ENCODE data around the gene TNIP2.
"Not testable (repeated sequence)": the region's sequence is repeated elsewhere in the genome, so short reads cannot be mapped to it uniquely, and the experiment has no call there.

The TNIP2 gene

GRCh38 chr4:2789351-2789750 lies 33.2 kb upstream of the TNIP2 start:
- Mint-ChIP-seq H3K27ac (peak overlapping the region; percentile 53), H3K9me3 (no peaks in the 10 kb centered on the region), H3K4me1 (peaks cover 59 to 87% of the 10 kb centered on the region in 2 donors), H3K27me3 (no peaks in the 10 kb centered on the region), H3K36me3 (no peaks in the 10 kb centered on the region), H3K4me3 (no peak overlapping the region)
- ATAC-seq (replicated peaks) (no peak), DNase-seq (no peak)

- peaks cover 0 to 6% of the 10 kb centered on the region in 2 donors for H3K36me3 Mint-ChIP-seq
- DNase-seq (no peak), ATAC-seq (replicated peaks) (no peak)
- peaks cover 4 to 6% of the 10 kb centered on the region in 2 donors for H3K9me3 Mint-ChIP-seq
- no peak overlapping the region for H3K4me3 Mint-ChIP-seq
- H3K4me1 Mint-ChIP-seq: peaks cover 58 to 86% of the 10 kb centered on the region in 2 donors
- no peak overlapping the region for H3K27ac Mint-ChIP-seq
- no peaks in the 10 kb centered on the region for H3K27me3 Mint-ChIP-seq
Observed at GRCh38 chr4:2788532-2789103, 32.5 kb upstream of the TNIP2 start.

- peak overlapping the region in 1 of 2 donors; percentile 67 for H3K4me3 Mint-ChIP-seq
- H3K4me1 Mint-ChIP-seq: peaks cover 58 to 83% of the 10 kb centered on the region in 2 donors
Observed at GRCh38 chr4:2788101-2788500, 32.0 kb upstream of the TNIP2 start.

GRCh38 chr4:2787230-2788100 lies 31.3 kb upstream of the TNIP2 start:
- H3K4me1 Mint-ChIP-seq: peaks cover 58 to 82% of the 10 kb centered on the region in 2 donors
- H3K27me3 Mint-ChIP-seq: no peaks in the 10 kb centered on the region
- peaks cover 5 to 7% of the 10 kb centered on the region in 2 donors for H3K9me3 Mint-ChIP-seq
- DNase-seq (peak; percentile 83), ATAC-seq (replicated peaks) (peak; percentile 78 to 81)
- H3K27ac Mint-ChIP-seq: peak overlapping the region; percentile 99
- peaks cover 0 to 6% of the 10 kb centered on the region in 2 donors for H3K36me3 Mint-ChIP-seq
- H3K4me3 Mint-ChIP-seq: peak overlapping the region; percentile 65 to 70

More at GRCh38 chr4:2788101-2788500, 32.0 kb upstream of the TNIP2 start:
- DNase-seq (no peak), ATAC-seq (replicated peaks) (no peak)
- peak overlapping the region; percentile 99 for H3K27ac Mint-ChIP-seq
- H3K9me3 Mint-ChIP-seq: peaks cover 5 to 7% of the 10 kb centered on the region in 2 donors
- no peaks in the 10 kb centered on the region for H3K27me3 Mint-ChIP-seq
- peaks cover 0 to 6% of the 10 kb centered on the region in 2 donors for H3K36me3 Mint-ChIP-seq

- no peak for ATAC-seq (replicated peaks)
- Mint-ChIP-seq H3K27me3 (no peaks in the 10 kb centered on the region), H3K27ac (peak overlapping the region; percentile 99), H3K4me1 (peaks cover 53 to 75% of the 10 kb centered on the region in 2 donors), H3K36me3 (peaks cover 2 to 6% of the 10 kb centered on the region in 2 donors), H3K4me3 (peak overlapping the region; percentile 65 to 70), H3K9me3 (peaks cover 7 to 10% of the 10 kb centered on the region in 2 donors)
- no peak for DNase-seq
Observed at GRCh38 chr4:2786794-2787229, 30.7 kb upstream of the TNIP2 start.

GRCh38 chr4:2786152-2786671 lies 30.1 kb upstream of the TNIP2 start:
- peaks cover 9 to 11% of the 10 kb centered on the region in 2 donors for H3K9me3 Mint-ChIP-seq
- ATAC-seq (replicated peaks) (peak; percentile 69 to 71), DNase-seq (peak; percentile 80)
- peak overlapping the region; percentile 99 for H3K27ac Mint-ChIP-seq
- peaks cover 3 to 6% of the 10 kb centered on the region in 2 donors for H3K36me3 Mint-ChIP-seq
- peaks cover 48 to 69% of the 10 kb centered on the region in 2 donors for H3K4me1 Mint-ChIP-seq
- peak overlapping the region; percentile 56 to 65 for H3K4me3 Mint-ChIP-seq
- H3K27me3 Mint-ChIP-seq: no peaks in the 10 kb centered on the region

- Mint-ChIP-seq H3K27me3 (no peaks in the 10 kb centered on the region), H3K4me3 (peak overlapping the region in 1 of 2 donors; percentile 65), H3K27ac (peak overlapping the region; percentile 99), H3K4me1 (peaks cover 46 to 63% of the 10 kb centered on the region in 2 donors), H3K36me3 (peaks cover 3 to 6% of the 10 kb centered on the region in 2 donors), H3K9me3 (peaks cover 10 to 11% of the 10 kb centered on the region in 2 donors)
- DNase-seq (no peak), ATAC-seq (replicated peaks) (peak; percentile 28 to 43)
Observed at GRCh38 chr4:2785613-2786012, 29.5 kb upstream of the TNIP2 start.

- Mint-ChIP-seq H3K27me3 (no peaks in the 10 kb centered on the region), H3K4me1 (peaks cover 35 to 45% of the 10 kb centered on the region in 2 donors), H3K4me3 (no peak overlapping the region), H3K36me3 (peaks cover 3 to 6% of the 10 kb centered on the region in 2 donors), H3K9me3 (peaks cover 10 to 11% of the 10 kb centered on the region in 2 donors), H3K27ac (peak overlapping the region; percentile 56)
- no peak for ATAC-seq (replicated peaks)
- DNase-seq: no peak
Observed at GRCh38 chr4:2783790-2784189, 27.7 kb upstream of the TNIP2 start.

- H3K9me3 Mint-ChIP-seq: peaks cover 10 to 11% of the 10 kb centered on the region in 2 donors
- no peak overlapping the region for H3K4me3 Mint-ChIP-seq
- peaks cover 17 to 26% of the 10 kb centered on the region in 2 donors for H3K4me1 Mint-ChIP-seq
- no peaks in the 10 kb centered on the region for H3K27me3 Mint-ChIP-seq
- peaks cover 3 to 6% of the 10 kb centered on the region in 2 donors for H3K36me3 Mint-ChIP-seq
- no peak overlapping the region for H3K27ac Mint-ChIP-seq
- DNase-seq (no peak), ATAC-seq (replicated peaks) (no peak)
Observed at GRCh38 chr4:2781911-2782310, 25.8 kb upstream of the TNIP2 start.

- not testable (repeated sequence) for H3K27ac Mint-ChIP-seq; H3K27me3 Mint-ChIP-seq; H3K36me3 Mint-ChIP-seq; DNase-seq; H3K4me3 Mint-ChIP-seq; ATAC-seq (replicated peaks)
- peaks cover 10 to 11% of the 10 kb centered on the region in 2 donors for H3K9me3 Mint-ChIP-seq
- peaks cover 8 to 14% of the 10 kb centered on the region in 2 donors for H3K4me1 Mint-ChIP-seq
Observed at GRCh38 chr4:2780643-2781042, 24.5 kb upstream of the TNIP2 start.

- Mint-ChIP-seq H3K9me3 (peaks cover 0 to 4% of the 10 kb centered on the region in 2 donors), H3K27ac (no peak overlapping the region), H3K4me1 (peaks cover 17 to 19% of the 10 kb centered on the region in 2 donors), H3K27me3 (no peaks in the 10 kb centered on the region), H3K4me3 (no peak overlapping the region), H3K36me3 (peaks cover 5 to 7% of the 10 kb centered on the region in 2 donors)
- ATAC-seq (replicated peaks) (peak in 1 of 2 donors; percentile 18), DNase-seq (no peak)
Observed at GRCh38 chr4:2771264-2771663, 15.1 kb upstream of the TNIP2 start.

GRCh38 chr4:2768921-2769336 lies 12.8 kb upstream of the TNIP2 start:
- Mint-ChIP-seq H3K4me3 (no peak overlapping the region), H3K27me3 (no peaks in the 10 kb centered on the region), H3K9me3 (peaks cover 0 to 4% of the 10 kb centered on the region in 2 donors), H3K36me3 (peaks cover 5 to 7% of the 10 kb centered on the region in 2 donors), H3K27ac (peak overlapping the region; percentile 67), H3K4me1 (peaks cover 22 to 24% of the 10 kb centered on the region in 2 donors)
- DNase-seq: no peak
- no peak for ATAC-seq (replicated peaks)

- peaks cover 0 to 4% of the 10 kb centered on the region in 2 donors for H3K9me3 Mint-ChIP-seq
- no peak overlapping the region for H3K4me3 Mint-ChIP-seq
- H3K36me3 Mint-ChIP-seq: peaks cover 5 to 7% of the 10 kb centered on the region in 2 donors
- DNase-seq: no peak
- H3K27me3 Mint-ChIP-seq: no peaks in the 10 kb centered on the region
- no peak for ATAC-seq (replicated peaks)
- peaks cover 22 to 24% of the 10 kb centered on the region in 2 donors for H3K4me1 Mint-ChIP-seq
- no peak overlapping the region for H3K27ac Mint-ChIP-seq
Observed at GRCh38 chr4:2768124-2768523, 12.0 kb upstream of the TNIP2 start.

GRCh38 chr4:2767705-2768074 lies 11.6 kb upstream of the TNIP2 start:
- Mint-ChIP-seq H3K4me1 (peaks cover 20 to 24% of the 10 kb centered on the region in 2 donors), H3K27ac (no peak overlapping the region), H3K36me3 (peaks cover 5 to 7% of the 10 kb centered on the region in 2 donors), H3K4me3 (no peak overlapping the region), H3K27me3 (no peaks in the 10 kb centered on the region), H3K9me3 (peaks cover 0 to 4% of the 10 kb centered on the region in 2 donors)
- DNase-seq (no peak), ATAC-seq (replicated peaks) (no peak)
